IPS-20b (cell line): Measurements from ENCODE around the gene USP32.
"Not testable (repeated sequence)": the region's sequence is repeated elsewhere in the genome, so short reads cannot be mapped to it uniquely, and the experiment has no call there.

Source experiments
- H3K27ac ChIP-seq: one replicate; pipeline ENCODE4 v1.5.1; 2013; ENCODE audit warnings: low read length
- H3K27me3 ChIP-seq: 2 replicates; pipeline ENCODE4 v1.6.1; 2013; ENCODE audit warnings: mild to moderate bottlenecking, low read length, inconsistent platforms; ENCODE audit not compliant: insufficient read depth
- H3K36me3 ChIP-seq: 2 replicates; pipeline ENCODE4 v1.6.1; 2013; ENCODE audit warnings: low read depth, mild to moderate bottlenecking, inconsistent platforms, low read length, moderate library complexity; ENCODE audit not compliant: insufficient read depth
- H3K4me1 ChIP-seq: 2 replicates; pipeline ENCODE4 v1.6.1; 2013; ENCODE audit warnings: mild to moderate bottlenecking, control low read depth, inconsistent platforms, low read length, moderate library complexity; ENCODE audit not compliant: insufficient read depth
- H3K4me3 ChIP-seq: 2 replicates; pipeline ENCODE4 v1.5.1; 2013; ENCODE audit warnings: mild to moderate bottlenecking, low read length, inconsistent platforms
- H3K9ac ChIP-seq: 2 replicates; pipeline ENCODE4 v1.6.1; 2013; ENCODE audit warnings: low read depth, mild to moderate bottlenecking, inconsistent platforms, low read length, moderate library complexity
- H3K9me3 ChIP-seq: 2 replicates; pipeline ENCODE4 v1.6.1; 2013; ENCODE audit warnings: mild to moderate bottlenecking, low read depth, low read length, inconsistent platforms; ENCODE audit not compliant: insufficient read depth

USP32 gene

DNA sequence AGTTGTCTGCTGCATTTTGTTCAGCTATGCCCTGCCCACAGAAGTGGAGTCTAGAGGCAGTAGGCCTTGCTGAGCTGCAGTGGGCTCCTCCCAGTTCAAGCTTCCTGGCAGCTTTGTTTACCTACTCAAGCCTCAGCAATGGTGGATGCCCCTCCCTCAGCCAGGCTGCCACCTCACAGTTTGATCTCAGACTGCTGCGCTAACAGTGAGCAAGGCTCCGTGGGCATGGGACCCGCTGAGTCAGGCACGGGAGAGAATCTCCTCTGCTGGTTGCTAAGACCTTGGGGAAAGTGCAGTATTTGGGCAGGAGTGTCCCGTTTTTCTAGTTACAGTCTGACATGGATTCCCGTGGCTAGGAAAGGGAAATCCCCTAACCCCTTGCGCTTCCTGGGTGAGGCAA is 49.4 kb downstream of the USP32 start:
- not testable (repeated sequence) for H3K4me1 ChIP-seq, H3K4me3 ChIP-seq, H3K9ac ChIP-seq, H3K27me3 ChIP-seq, H3K27ac ChIP-seq, H3K9me3 ChIP-seq
- peaks cover 40% of the 10 kb centered on the region for H3K36me3 ChIP-seq

DNA sequence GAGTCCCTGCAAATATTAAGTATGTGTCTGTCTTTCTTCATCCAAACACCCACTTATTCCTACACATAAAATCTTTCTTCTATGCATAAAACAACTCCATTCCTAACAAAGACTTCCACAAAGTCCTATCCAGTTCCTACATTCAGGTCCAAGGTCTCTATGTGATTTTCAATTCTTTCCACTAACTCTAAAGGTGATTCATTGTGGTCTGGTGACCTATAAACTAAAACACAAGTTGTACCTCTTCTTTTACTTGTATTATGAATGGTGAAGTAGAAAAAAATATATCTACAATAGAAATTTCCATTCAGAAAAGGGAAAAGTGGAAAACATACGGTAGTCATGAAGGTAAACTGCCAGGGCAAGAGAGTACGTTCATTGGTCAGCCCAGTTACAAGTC is 56.6 kb downstream of the USP32 start:
- H3K9ac ChIP-seq, result no peak overlapping the region
- H3K4me3 ChIP-seq, result no peak overlapping the region
- no peak overlapping the region for H3K27ac ChIP-seq
- peaks cover 14% of the 10 kb centered on the region for H3K36me3 ChIP-seq
- H3K27me3 ChIP-seq, result no peaks in the 10 kb centered on the region
- H3K4me1 ChIP-seq, result peaks cover 3% of the 10 kb centered on the region; the same call in 1 of the 2 replicates
- no peaks in the 10 kb centered on the region for H3K9me3 ChIP-seq

DNA sequence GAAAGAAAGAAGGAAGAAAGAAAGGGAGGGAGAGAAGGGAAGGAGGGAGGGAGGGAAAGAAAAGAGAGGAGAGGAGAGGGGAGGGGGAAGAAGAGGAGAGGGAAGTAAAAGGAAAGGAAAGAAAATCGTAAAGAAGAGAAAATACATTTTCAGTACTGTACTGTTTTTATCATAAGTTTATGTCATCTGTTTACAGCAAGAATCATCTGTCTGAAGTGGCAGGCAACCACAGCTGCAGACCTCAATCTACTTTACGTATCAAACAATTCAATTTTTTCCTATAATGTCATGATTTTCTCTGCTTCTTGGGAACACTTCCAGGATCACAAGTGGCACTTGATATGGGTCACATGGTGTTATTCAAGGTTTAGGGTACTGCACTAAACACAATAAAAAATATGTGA is 58.3 kb downstream of the USP32 start:
- no peak overlapping the region for H3K27ac ChIP-seq
- no peak overlapping the region for H3K4me3 ChIP-seq
- H3K9me3 ChIP-seq, result no peaks in the 10 kb centered on the region
- H3K9ac ChIP-seq, result no peak overlapping the region
- H3K36me3 ChIP-seq, result peaks cover 8% of the 10 kb centered on the region; the same call in 1 of the 2 replicates
- no peaks in the 10 kb centered on the region for H3K27me3 ChIP-seq
- peaks cover 4% of the 10 kb centered on the region; the same call in 1 of the 2 replicates for H3K4me1 ChIP-seq

DNA sequence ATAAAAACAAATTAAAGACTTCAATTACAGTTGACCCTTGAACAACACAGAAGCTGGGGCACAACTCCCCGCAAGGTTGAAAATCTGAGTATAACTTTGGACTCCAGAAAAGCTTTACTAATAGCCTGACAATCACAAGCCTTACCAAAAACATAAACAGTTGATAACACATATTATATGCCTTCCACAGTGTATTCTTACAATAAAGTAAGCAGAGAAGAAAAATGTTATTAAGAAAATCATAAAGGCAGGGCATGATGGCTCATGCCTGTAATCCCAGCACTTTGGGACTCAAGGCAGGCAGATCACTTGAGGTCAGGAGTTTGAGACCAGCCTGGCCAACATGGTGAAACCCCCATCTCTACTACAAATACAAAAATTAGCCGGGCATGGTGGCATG is 58.9 kb downstream of the USP32 start:
- not testable (repeated sequence) for H3K36me3 ChIP-seq, H3K27me3 ChIP-seq, H3K4me3 ChIP-seq, H3K9ac ChIP-seq, H3K4me1 ChIP-seq, H3K9me3 ChIP-seq, H3K27ac ChIP-seq

DNA sequence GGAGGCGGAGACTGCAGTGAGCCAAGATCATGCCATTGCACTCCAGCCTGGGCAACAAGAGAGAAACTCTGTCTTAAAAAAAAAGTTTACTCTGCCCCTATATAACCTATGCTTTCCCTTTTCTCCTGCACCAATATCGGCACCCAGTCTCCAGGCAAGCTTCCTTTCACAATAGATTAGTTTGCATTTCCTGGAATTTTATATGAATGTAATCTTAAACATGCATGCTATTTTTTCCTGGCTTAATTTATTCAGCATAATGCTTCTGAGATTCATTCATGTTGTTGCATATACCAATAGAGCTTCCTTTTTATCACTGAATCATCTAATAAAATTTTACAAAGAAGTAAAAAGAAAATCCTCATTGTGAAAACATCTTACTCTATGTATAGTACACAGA is 59.4 kb downstream of the USP32 start:
- Histone ChIP-seq H3K27me3 (no peaks in the 10 kb centered on the region), H3K9ac (no peak overlapping the region), H3K36me3 (peaks cover 3% of the 10 kb centered on the region; the same call in 1 of the 2 replicates), H3K27ac (no peak overlapping the region), H3K9me3 (no peaks in the 10 kb centered on the region), H3K4me1 (peaks cover 11% of the 10 kb centered on the region; the same call in 1 of the 2 replicates), H3K4me3 (no peak overlapping the region)

DNA sequence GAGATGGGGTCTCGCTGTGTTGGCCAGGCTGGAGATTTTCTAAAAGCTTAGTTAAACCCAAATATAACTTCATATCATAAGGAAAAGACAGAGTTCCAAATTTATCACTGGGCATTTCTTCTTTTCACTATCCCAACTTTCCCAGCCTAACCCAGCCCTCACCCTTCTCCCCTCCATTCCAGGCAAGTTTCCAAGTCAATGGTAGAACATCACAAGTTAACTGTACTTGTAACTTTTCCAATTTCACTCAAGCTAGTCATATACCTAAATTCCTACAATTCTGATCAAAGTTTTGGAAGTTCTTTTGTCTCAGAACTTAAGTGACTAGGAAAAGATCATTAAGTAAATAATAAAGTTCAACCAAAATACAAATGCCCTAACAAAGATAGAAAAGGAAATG is 61.2 kb downstream of the USP32 start:
- no peak overlapping the region for H3K9ac ChIP-seq
- H3K9me3 ChIP-seq, result no peaks in the 10 kb centered on the region
- peaks cover 11% of the 10 kb centered on the region; the same call in 1 of the 2 replicates for H3K4me1 ChIP-seq
- no peak overlapping the region for H3K4me3 ChIP-seq
- H3K27ac ChIP-seq, result no peak overlapping the region
- no peaks in the 10 kb centered on the region for H3K36me3 ChIP-seq
- no peaks in the 10 kb centered on the region for H3K27me3 ChIP-seq

DNA sequence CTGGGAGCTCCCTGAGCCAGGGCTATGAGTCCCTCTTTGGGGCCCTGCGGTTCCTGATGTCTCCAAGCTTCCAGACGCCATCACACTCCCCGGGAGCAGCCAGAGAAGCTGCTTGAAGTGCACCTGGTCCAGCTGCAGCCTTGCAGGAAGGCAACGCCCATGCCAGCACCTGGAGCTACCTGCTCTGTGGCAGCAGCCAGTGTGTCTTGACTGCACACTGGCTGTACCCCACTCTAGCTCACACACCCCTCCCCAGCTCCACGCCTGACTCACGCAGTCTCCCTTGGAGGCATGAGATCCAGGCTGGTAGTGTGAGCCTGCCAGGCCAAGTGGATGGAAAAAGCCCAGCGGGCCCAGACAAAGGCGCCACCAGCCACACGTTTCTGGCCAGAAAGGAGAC is 63.3 kb downstream of the USP32 start:
- no peak overlapping the region for H3K4me3 ChIP-seq

DNA sequence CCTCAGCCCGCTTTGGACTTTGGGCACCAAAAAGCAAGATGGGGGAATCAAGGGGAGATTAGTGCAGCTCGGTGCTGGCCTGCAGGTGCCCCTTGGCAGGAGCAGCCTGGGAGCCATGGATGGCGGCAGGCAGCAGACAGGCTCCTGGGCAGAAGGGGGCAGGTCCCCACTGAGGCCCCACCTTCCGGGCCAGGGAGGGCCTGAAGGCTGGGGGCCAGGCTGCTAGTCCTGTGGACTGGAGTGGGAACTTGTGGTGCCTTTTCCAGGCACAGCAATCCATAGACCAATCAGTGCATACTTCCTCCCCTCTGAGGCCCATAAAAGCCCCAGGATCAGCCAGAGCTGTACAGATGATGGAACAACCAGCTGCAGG is 64.0 kb downstream of the USP32 start:
- H3K9me3 ChIP-seq, result no peaks in the 10 kb centered on the region
- H3K9ac ChIP-seq, result no peak overlapping the region
- H3K4me3 ChIP-seq, result no peak overlapping the region; the same call in 1 of the 2 replicates
- no peaks in the 10 kb centered on the region for H3K27me3 ChIP-seq
- H3K4me1 ChIP-seq, result peaks cover 8% of the 10 kb centered on the region; the same call in 1 of the 2 replicates
- H3K36me3 ChIP-seq, result no peaks in the 10 kb centered on the region
- peak overlapping the region; percentile 71 for H3K27ac ChIP-seq

More for the DNA sequence above, 63.3 kb downstream of the USP32 start:
- Histone ChIP-seq H3K9me3 (no peaks in the 10 kb centered on the region), H3K27me3 (no peaks in the 10 kb centered on the region), H3K27ac (no peak overlapping the region), H3K9ac (no peak overlapping the region), H3K4me1 (peaks cover 11% of the 10 kb centered on the region; the same call in 1 of the 2 replicates), H3K36me3 (no peaks in the 10 kb centered on the region)

DNA sequence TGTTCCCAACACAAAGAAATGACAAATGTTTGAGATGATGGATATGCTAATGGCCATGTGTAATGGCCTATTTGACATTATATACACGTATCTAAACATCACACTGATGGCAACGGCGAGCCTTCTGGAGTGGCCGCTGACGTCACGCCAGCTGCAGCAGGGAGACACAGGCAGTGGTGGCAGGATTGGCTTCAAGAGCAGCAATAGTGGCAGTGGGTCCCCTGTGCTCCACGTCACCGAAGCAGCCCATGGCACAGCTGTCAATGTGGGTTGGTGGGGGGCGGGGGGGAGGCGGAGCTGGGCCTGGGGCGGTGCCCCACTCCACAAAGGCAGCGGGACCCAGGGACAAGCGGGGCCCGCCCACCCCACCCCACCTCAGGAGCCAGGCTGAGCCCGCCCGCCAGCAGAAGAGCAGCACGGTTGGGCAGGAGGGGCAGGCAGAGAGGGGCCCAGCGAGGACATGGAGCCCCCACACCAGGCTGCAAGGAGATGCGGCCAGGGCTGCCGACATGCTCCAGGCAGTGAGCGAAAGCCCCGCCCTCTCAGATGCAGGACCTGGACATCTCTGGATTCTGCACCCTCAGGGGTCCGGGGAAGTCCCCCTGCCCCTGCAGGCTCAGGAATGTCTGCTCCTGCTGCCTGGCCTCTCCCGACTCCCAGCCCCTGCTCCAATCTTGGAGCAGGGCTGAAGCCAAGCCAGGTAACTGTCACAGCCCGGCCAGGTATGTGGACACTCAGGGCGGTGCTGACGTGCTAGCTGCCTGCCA is 64.6 kb downstream of the USP32 start:
- peak overlapping the region; percentile 71 for H3K27ac ChIP-seq
- H3K36me3 ChIP-seq, result no peaks in the 10 kb centered on the region
- no peak overlapping the region for H3K9ac ChIP-seq
- H3K9me3 ChIP-seq, result no peaks in the 10 kb centered on the region; the same call in 1 of the 2 replicates
- H3K27me3 ChIP-seq, result no peaks in the 10 kb centered on the region
- peaks cover 8% of the 10 kb centered on the region; the same call in 1 of the 2 replicates for H3K4me1 ChIP-seq
- no peak overlapping the region; the same call in 1 of the 2 replicates for H3K4me3 ChIP-seq

DNA sequence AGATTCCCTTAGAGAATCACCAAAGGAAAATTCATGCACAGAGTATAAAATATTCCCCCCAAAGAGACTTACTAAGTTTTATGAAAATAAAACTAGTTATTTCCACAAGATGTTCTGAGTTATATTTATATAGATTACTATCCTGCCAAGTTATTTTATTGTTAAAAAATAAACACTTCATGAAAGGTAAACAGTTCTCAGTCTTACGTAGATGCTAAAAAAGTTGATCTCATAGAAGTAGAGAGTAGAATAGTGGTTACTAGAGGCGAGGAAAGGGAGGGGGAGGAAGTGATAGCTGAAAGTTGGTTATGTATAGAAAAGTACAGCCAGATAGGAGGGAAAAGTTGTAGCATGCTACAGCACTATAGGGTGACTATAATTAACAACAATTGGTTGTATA is 65.2 kb downstream of the USP32 start:
- H3K27ac ChIP-seq, result no peak overlapping the region
- H3K4me1 ChIP-seq, result peaks cover 12% of the 10 kb centered on the region; the same call in 1 of the 2 replicates
- no peaks in the 10 kb centered on the region for H3K27me3 ChIP-seq
- no peaks in the 10 kb centered on the region for H3K36me3 ChIP-seq
- H3K9me3 ChIP-seq, result no peaks in the 10 kb centered on the region; the same call in 1 of the 2 replicates
- no peak overlapping the region for H3K9ac ChIP-seq
- no peak overlapping the region for H3K4me3 ChIP-seq

DNA sequence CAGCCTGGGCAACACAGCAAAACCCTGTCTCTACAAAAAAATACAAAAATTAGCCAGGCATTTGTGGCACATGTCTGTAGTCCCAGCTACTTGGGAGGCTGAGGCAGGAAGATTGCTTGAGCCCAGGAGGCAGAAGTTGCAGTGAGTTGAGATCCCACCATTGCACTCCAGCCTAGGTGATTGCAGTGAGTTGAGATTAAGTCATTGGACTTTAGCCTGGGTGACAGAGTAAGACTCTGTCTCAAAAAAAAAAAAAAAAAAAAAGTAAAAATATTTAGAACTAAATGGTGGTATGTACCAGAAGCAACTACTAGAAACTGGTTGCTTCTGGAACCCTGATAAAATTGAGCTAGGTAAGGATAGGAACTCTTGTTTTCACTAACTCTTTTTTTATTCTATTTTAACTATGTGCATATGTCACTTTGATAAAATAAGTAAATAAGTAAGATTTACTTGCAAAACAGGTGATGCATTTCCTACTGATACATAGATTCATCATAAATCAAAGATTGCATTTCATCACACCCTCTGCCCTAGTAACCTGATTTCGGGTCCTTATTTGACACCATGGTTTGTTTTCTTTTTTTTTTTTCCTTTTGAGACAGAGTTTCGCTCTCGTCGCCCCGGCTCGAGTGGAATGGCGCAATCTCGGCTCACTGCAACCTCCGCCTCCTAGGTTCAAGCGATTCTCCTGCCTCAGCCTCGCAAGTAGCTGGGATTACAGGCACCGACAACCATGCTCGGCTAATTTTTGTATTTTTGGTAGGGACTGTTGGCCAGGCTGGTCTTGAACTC is 66.0 kb downstream of the USP32 start:
- Histone ChIP-seq H3K9me3 (no peaks in the 10 kb centered on the region; the same call in 1 of the 2 replicates), H3K36me3 (no peaks in the 10 kb centered on the region), H3K27ac (no peak overlapping the region), H3K27me3 (no peaks in the 10 kb centered on the region), H3K4me1 (peaks cover 14% of the 10 kb centered on the region; the same call in 1 of the 2 replicates), H3K4me3 (no peak overlapping the region), H3K9ac (no peak overlapping the region)
